SK-N-SH (cell line): ENCODE results near the gene ECHDC1. TPM values are rescaled to one million over a fixed set of nuclear protein-coding genes. Genes with fewer than 3 reads are reported as not detected.

ENCODE experiments used
- CTCF ChIA-PET: fragments of 300-600, 350-600 bp; formaldehyde crosslinking; extraction: SDS; loops from one replicate; lab custom pipeline; 2021; lab: Yijun Ruan, JAX
- POLR2A ChIA-PET: fragments of 350-600 bp; sonication (Branson Sonifier 250); formaldehyde crosslinking; extraction: SDS; loops from one replicate; lab custom pipeline; 2020; ENCODE audit warnings: antibody characterized with exemption, inconsistent platforms; lab: Yijun Ruan, JAX
- DNase-seq: peaks from one replicate; pipeline ENCODE4 v3.0.0; 2012
- H2AFZ ChIP-seq: fragments of 200-600 bp; sonication (generic); 2 replicates; pipeline ENCODE4 v1.8.1; 2016; ENCODE audit warnings: antibody characterized with exemption, mild to moderate bottlenecking, low read depth
- H3F3A ChIP-seq: fragments of 200-600 bp; sonication (generic); replicated peaks from 2 replicates; pipeline ENCODE3; 2016; ENCODE audit warnings: antibody characterized with exemption, mild to moderate bottlenecking; ENCODE audit not compliant: insufficient read depth
- H3K27ac ChIP-seq, 2 experiments: fragments of 200-500 bp in 1 of 2; fragments of 200-600 bp in 1 of 2; sonication (Bioruptor generic) in 1 of 2; sonication (generic), shearing (Covaris generic) in 1 of 2; 2 replicates each; pipeline versions ENCODE4 v1.5.1 to v1.6.1; 2014 to 2016; ENCODE audit warnings: low read depth in 2 of 2, inconsistent platforms in 1 of 2, low read length in 1 of 2, mild to moderate bottlenecking in 1 of 2, mixed read lengths in 1 of 2
- H3K27me3 ChIP-seq: fragments of 200-600 bp; sonication (generic), shearing (Covaris generic); 2 replicates; pipeline ENCODE4 v1.6.1; 2016; ENCODE audit warnings: mixed run types; ENCODE audit not compliant: insufficient read depth
- H3K36me3 ChIP-seq, 2 experiments: fragments of 200-500 bp in 1 of 2; fragments of 200-600 bp in 1 of 2; sonication (Bioruptor generic) in 1 of 2; sonication (generic) in 1 of 2; replicated peaks in 1 of 2; 2 replicates each; pipeline versions ENCODE3 to v1.5.1; 2014 to 2016; ENCODE audit warnings: low read length in 1 of 2, mild to moderate bottlenecking in 1 of 2; ENCODE audit not compliant: insufficient read depth in 2 of 2, control insufficient read depth in 1 of 2
- H3K4me1 ChIP-seq, 2 experiments: fragments of 200-500 bp in 1 of 2; fragments of 200-600 bp in 1 of 2; sonication (Bioruptor generic) in 1 of 2; sonication (generic), shearing (Covaris generic) in 1 of 2; 2 replicates each; pipeline versions ENCODE4 v1.5.1 to v1.6.1; 2014 to 2016; ENCODE audit warnings: low read depth in 1 of 2, low read length in 1 of 2, mixed run types in 1 of 2; ENCODE audit not compliant: insufficient read depth in 2 of 2, control insufficient read depth in 1 of 2
- H3K4me2 ChIP-seq: fragments of 200-600 bp; sonication (generic), shearing (Covaris generic); 2 replicates; pipeline ENCODE4 v1.6.1; 2017; ENCODE audit warnings: mixed run types
- H3K4me3 ChIP-seq, 2 experiments: fragments of 200-500 bp in 1 of 2; fragments of 200-600 bp in 1 of 2; sonication (Bioruptor generic) in 1 of 2; sonication (generic), shearing (Covaris generic) in 1 of 2; 2 replicates each; pipeline versions ENCODE4 v1.5.1 to v1.8.1; 2014 to 2016; ENCODE audit warnings: low read depth in 2 of 2, inconsistent platforms in 1 of 2, low read length in 1 of 2, mild to moderate bottlenecking in 1 of 2, mixed read lengths in 1 of 2, moderate library complexity in 1 of 2
- H3K79me2 ChIP-seq: fragments of 200-600 bp; sonication (generic); 2 replicates; pipeline ENCODE4 v1.8.1; 2017; ENCODE audit warnings: mild to moderate bottlenecking; ENCODE audit not compliant: insufficient read depth
- H3K9ac ChIP-seq: fragments of 200-600 bp; sonication (generic); 2 replicates; pipeline ENCODE4 v1.6.1; 2017; ENCODE audit warnings: mixed run types
- H3K9me2 ChIP-seq: fragments of 200-600 bp; sonication (generic); 2 replicates; pipeline ENCODE4 v1.6.1; 2017; ENCODE audit warnings: mixed run types
- H3K9me3 ChIP-seq: fragments of 200-600 bp; sonication (generic); 2 replicates; pipeline ENCODE4 v1.6.1; 2017; ENCODE audit warnings: mixed run types, mild to moderate bottlenecking, moderate library complexity
- H4K20me1 ChIP-seq: fragments of 200-600 bp; sonication (generic); 2 replicates; pipeline ENCODE4 v1.6.1; 2017; ENCODE audit warnings: mild to moderate bottlenecking, mixed run types; ENCODE audit not compliant: insufficient read depth
- FOSL2 ChIP-seq: IDR thresholded peaks from 2 replicates; pipeline ENCODE4 v1.4.0; 2012; ENCODE audit warnings: low read depth, mild to moderate bottlenecking, moderate library complexity, borderline replicate concordance
- FOXJ3 ChIP-seq: sonication (generic); formaldehyde crosslinking; IDR thresholded peaks from 2 replicates; pipeline ENCODE4 v1.5.1; 2020; ENCODE audit warnings: mild to moderate bottlenecking, missing genetic modification reagents
- IRF3 ChIP-seq: fragments of 150-350 bp; IDR thresholded peaks from 2 replicates; pipeline ENCODE4 v1.6.1; 2016; ENCODE audit warnings: mild to moderate bottlenecking, low read depth, low read length
- JUND ChIP-seq: IDR thresholded peaks from 2 replicates; pipeline ENCODE4 v1.4.0; 2012
- MEF2A ChIP-seq: IDR thresholded peaks from 2 replicates; pipeline ENCODE4 v1.4.0; 2012; ENCODE audit warnings: low read depth, borderline replicate concordance
- NFIC ChIP-seq: IDR thresholded peaks from 2 replicates; pipeline ENCODE4 v1.4.0; 2012; ENCODE audit warnings: borderline replicate concordance
- RAD21 ChIP-seq: IDR thresholded peaks from 2 replicates; pipeline ENCODE4 v1.6.1; 2012; ENCODE audit warnings: mild to moderate bottlenecking, low read length
- RCOR1 ChIP-seq: fragments of 150-350 bp; IDR thresholded peaks from 2 replicates; pipeline ENCODE4 v1.6.1; 2017; ENCODE audit warnings: antibody characterized with exemption, low read length
- RFX5 ChIP-seq: IDR thresholded peaks from 2 replicates; pipeline ENCODE4 v1.6.1; 2012; ENCODE audit warnings: mild to moderate bottlenecking, improper control_type of control experiment, low read length
- SIN3A ChIP-seq: IDR thresholded peaks from 2 replicates; pipeline ENCODE4 v1.6.1; 2012; ENCODE audit warnings: low read depth, mild to moderate bottlenecking, low read length, moderate library complexity, borderline replicate concordance
- TAF1 ChIP-seq: IDR thresholded peaks from 2 replicates; pipeline ENCODE4 v1.6.1; 2012; ENCODE audit warnings: low read depth, mild to moderate bottlenecking, low read length, moderate library complexity, borderline replicate concordance
- TCF12 ChIP-seq: IDR thresholded peaks from 2 replicates; pipeline ENCODE4 v1.4.0; 2012
- TEAD4 ChIP-seq: IDR thresholded peaks from 2 replicates; pipeline ENCODE4 v1.4.0; 2012; ENCODE audit warnings: mild to moderate bottlenecking, borderline replicate concordance; ENCODE audit not compliant: insufficient read depth
- WGBS: methylation state at CpG from one replicate; pipeline ENCODE4 v1.1.6; 2017; ENCODE audit warnings: low lambda C conversion rate; 5-methylcytosine and 5-hydroxymethylcytosine counted together
- polyA plus RNA-seq, 3 experiments: library from polyadenylated mRNA; depleted of rRNA; stranded (reverse); fragments of >200 nt; gene quantifications; 2 replicates each; pipeline ENCODE4 v1.2.3, GENCODE V29; 2012
- TF ChIP-seq, protein P1 (sequence below): fragments of 200-600 bp; sonication (generic); IDR thresholded peaks from 2 replicates; pipeline ENCODE4 v1.6.1; 2017; ENCODE audit warnings: antibody characterized with exemption, mild to moderate bottlenecking, moderate library complexity
- TF ChIP-seq, protein P2 (sequence below): IDR thresholded peaks from 2 replicates; pipeline ENCODE4 v1.4.0; 2012; ENCODE audit warnings: low read depth, borderline replicate concordance
- TF ChIP-seq, protein P3 (sequence below): IDR thresholded peaks from 2 replicates; pipeline ENCODE4 v1.6.1; 2012; ENCODE audit warnings: mild to moderate bottlenecking, low read depth, low read length, moderate library complexity
- TF ChIP-seq, protein P4 (sequence below): IDR thresholded peaks from 2 replicates; pipeline ENCODE4 v1.4.0; 2012; ENCODE audit warnings: low read depth

ECHDC1 gene
- polyA plus RNA-seq, 1 of the 3 experiments (the other 2 are of a cell fraction), result 23.3 TPM

- peaks cover 10 to 19% of the 10 kb centered on the region in 2 experiments; a peak in 3 of 4 replicates for H3K4me1 ChIP-seq
- H3K9ac ChIP-seq, result no peak overlapping the region
- H2AFZ ChIP-seq, result no peak overlapping the region
- TF ChIP-seq, protein P1, sequence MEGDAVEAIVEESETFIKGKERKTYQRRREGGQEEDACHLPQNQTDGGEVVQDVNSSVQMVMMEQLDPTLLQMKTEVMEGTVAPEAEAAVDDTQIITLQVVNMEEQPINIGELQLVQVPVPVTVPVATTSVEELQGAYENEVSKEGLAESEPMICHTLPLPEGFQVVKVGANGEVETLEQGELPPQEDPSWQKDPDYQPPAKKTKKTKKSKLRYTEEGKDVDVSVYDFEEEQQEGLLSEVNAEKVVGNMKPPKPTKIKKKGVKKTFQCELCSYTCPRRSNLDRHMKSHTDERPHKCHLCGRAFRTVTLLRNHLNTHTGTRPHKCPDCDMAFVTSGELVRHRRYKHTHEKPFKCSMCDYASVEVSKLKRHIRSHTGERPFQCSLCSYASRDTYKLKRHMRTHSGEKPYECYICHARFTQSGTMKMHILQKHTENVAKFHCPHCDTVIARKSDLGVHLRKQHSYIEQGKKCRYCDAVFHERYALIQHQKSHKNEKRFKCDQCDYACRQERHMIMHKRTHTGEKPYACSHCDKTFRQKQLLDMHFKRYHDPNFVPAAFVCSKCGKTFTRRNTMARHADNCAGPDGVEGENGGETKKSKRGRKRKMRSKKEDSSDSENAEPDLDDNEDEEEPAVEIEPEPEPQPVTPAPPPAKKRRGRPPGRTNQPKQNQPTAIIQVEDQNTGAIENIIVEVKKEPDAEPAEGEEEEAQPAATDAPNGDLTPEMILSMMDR, result no peak
- TF ChIP-seq FOSL2 (no peak), RCOR1 (no peak), FOXJ3 (CRISPR knock-in tag) (no peak), TAF1 (no peak), MEF2A (no peak), IRF3 (no peak), TEAD4 (no peak), JUND (no peak), NFIC (no peak), RAD21 (no peak), SIN3A (no peak), TCF12 (no peak), RFX5 (no peak)
- TF ChIP-seq, protein P2, sequence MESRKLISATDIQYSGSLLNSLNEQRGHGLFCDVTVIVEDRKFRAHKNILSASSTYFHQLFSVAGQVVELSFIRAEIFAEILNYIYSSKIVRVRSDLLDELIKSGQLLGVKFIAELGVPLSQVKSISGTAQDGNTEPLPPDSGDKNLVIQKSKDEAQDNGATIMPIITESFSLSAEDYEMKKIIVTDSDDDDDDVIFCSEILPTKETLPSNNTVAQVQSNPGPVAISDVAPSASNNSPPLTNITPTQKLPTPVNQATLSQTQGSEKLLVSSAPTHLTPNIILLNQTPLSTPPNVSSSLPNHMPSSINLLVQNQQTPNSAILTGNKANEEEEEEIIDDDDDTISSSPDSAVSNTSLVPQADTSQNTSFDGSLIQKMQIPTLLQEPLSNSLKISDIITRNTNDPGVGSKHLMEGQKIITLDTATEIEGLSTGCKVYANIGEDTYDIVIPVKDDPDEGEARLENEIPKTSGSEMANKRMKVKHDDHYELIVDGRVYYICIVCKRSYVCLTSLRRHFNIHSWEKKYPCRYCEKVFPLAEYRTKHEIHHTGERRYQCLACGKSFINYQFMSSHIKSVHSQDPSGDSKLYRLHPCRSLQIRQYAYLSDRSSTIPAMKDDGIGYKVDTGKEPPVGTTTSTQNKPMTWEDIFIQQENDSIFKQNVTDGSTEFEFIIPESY, result no peak
- TF ChIP-seq, protein P3, sequence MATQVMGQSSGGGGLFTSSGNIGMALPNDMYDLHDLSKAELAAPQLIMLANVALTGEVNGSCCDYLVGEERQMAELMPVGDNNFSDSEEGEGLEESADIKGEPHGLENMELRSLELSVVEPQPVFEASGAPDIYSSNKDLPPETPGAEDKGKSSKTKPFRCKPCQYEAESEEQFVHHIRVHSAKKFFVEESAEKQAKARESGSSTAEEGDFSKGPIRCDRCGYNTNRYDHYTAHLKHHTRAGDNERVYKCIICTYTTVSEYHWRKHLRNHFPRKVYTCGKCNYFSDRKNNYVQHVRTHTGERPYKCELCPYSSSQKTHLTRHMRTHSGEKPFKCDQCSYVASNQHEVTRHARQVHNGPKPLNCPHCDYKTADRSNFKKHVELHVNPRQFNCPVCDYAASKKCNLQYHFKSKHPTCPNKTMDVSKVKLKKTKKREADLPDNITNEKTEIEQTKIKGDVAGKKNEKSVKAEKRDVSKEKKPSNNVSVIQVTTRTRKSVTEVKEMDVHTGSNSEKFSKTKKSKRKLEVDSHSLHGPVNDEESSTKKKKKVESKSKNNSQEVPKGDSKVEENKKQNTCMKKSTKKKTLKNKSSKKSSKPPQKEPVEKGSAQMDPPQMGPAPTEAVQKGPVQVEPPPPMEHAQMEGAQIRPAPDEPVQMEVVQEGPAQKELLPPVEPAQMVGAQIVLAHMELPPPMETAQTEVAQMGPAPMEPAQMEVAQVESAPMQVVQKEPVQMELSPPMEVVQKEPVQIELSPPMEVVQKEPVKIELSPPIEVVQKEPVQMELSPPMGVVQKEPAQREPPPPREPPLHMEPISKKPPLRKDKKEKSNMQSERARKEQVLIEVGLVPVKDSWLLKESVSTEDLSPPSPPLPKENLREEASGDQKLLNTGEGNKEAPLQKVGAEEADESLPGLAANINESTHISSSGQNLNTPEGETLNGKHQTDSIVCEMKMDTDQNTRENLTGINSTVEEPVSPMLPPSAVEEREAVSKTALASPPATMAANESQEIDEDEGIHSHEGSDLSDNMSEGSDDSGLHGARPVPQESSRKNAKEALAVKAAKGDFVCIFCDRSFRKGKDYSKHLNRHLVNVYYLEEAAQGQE, result no peak
- TF ChIP-seq, protein P4, sequence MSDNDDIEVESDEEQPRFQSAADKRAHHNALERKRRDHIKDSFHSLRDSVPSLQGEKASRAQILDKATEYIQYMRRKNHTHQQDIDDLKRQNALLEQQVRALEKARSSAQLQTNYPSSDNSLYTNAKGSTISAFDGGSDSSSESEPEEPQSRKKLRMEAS, result no peak
- DNase-seq, result no peak
- CTCF ChIA-PET, result no interaction called here
- H3K9me3 ChIP-seq, result no peaks in the 10 kb centered on the region
- H4K20me1 ChIP-seq, result peaks cover 11% of the 10 kb centered on the region; the same call in 1 of the 2 replicates
- no peaks in the 10 kb centered on the region for H3K27me3 ChIP-seq
- no peak overlapping the region for H3K4me2 ChIP-seq
- H3K4me3 ChIP-seq, result no peak overlapping the region
- POLR2A ChIA-PET, result no interaction called here
- no peaks in the 10 kb centered on the region for H3K9me2 ChIP-seq
- H3K79me2 ChIP-seq, result peaks cover 97% of the 10 kb centered on the region
- peaks cover 10 to 13% of the 10 kb centered on the region in 2 experiments for H3K36me3 ChIP-seq
- H3K27ac ChIP-seq, result no peak overlapping the region
- WGBS, result 95% methylated on average over 1 of the region's 1 CpG
- H3F3A ChIP-seq, result peaks cover 4% of the 10 kb centered on the region
Observed at GRCh38 chr6:127338936-127339335, 4.5 kb downstream of the ECHDC1 start.
